NB4 (cell line): ENCODE results near the gene C2orf76.

Source experiments
- MYC ChIP-seq: IDR thresholded peaks from 2 replicates; pipeline ENCODE4 v1.6.1; 2011; ENCODE audit warnings: low read depth, low read length
- POLR2A ChIP-seq: IDR thresholded peaks from 2 replicates; pipeline ENCODE4 v1.6.1; 2011; ENCODE audit warnings: mild to moderate bottlenecking; ENCODE audit not compliant: insufficient read length; ENCODE audit errors: extremely low read depth
- TF ChIP-seq, protein P1 (sequence below): IDR thresholded peaks from one replicate; pipeline ENCODE4 v1.5.1; 2012; ENCODE audit warnings: low read depth, low read length
- TF ChIP-seq, protein P2 (sequence below): IDR thresholded peaks from 2 replicates; pipeline ENCODE4 v1.6.1; 2011; ENCODE audit warnings: low read depth, low read length

DNA sequence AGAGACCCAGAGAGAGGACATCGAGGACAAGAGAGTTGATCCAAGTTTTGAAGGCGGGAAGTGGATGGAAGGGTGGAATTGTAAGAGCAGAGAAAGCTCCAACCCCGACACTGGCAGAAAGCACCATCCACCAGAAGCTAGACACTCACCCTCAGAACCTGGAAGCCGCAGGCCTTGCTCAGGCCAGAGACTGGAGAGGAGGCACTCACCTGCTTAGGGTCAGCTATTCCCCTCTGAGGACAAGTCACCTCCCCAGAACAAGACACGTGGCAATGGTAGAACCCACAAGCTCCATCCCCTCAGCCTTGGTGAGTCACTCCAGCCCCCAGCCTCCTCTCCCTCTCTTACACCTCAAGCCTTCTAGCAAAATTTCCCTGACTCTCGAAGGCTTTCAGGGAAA, 78.1 kb downstream of the C2orf76 start:
- TF ChIP-seq POLR2A, result no peak
- TF ChIP-seq, protein P1, sequence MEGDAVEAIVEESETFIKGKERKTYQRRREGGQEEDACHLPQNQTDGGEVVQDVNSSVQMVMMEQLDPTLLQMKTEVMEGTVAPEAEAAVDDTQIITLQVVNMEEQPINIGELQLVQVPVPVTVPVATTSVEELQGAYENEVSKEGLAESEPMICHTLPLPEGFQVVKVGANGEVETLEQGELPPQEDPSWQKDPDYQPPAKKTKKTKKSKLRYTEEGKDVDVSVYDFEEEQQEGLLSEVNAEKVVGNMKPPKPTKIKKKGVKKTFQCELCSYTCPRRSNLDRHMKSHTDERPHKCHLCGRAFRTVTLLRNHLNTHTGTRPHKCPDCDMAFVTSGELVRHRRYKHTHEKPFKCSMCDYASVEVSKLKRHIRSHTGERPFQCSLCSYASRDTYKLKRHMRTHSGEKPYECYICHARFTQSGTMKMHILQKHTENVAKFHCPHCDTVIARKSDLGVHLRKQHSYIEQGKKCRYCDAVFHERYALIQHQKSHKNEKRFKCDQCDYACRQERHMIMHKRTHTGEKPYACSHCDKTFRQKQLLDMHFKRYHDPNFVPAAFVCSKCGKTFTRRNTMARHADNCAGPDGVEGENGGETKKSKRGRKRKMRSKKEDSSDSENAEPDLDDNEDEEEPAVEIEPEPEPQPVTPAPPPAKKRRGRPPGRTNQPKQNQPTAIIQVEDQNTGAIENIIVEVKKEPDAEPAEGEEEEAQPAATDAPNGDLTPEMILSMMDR, result no peak
- TF ChIP-seq MYC, result no peak
- TF ChIP-seq, protein P2, sequence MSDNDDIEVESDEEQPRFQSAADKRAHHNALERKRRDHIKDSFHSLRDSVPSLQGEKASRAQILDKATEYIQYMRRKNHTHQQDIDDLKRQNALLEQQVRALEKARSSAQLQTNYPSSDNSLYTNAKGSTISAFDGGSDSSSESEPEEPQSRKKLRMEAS, result no peak
